NCI-H2227 (cell line): Measurements from ENCODE around the gene CCDC77.
A peak's percentile ranks its signal among the peaks of the same experiment; 100 is the strongest.

Source experiments
- DNase-seq: peaks from one replicate; lab custom pipeline; 2025; ENCODE audit not compliant: unreplicated experiment; lab: John Stamatoyannopoulos, UW

CCDC77 gene

GRCh38 chr12:452667-453210, 51.3 kb downstream of the CCDC77 start:
- no peak for DNase-seq

- no peak for DNase-seq
Observed at GRCh38 chr12:454833-455232, 53.4 kb downstream of the CCDC77 start.

- DNase-seq = no peak
Observed at GRCh38 chr12:455821-456220, 54.4 kb downstream of the CCDC77 start.

- no peak for DNase-seq
Observed at GRCh38 chr12:457676-458075, 56.2 kb downstream of the CCDC77 start.

GRCh38 chr12:459050-459429, 57.6 kb downstream of the CCDC77 start:
- no peak for DNase-seq

GRCh38 chr12:459430-460258, 58.2 kb downstream of the CCDC77 start, which contains the start of gene B4GALNT3:
Gene B4GALNT3 (plus strand): TSS chr12:459939. CDS start chr12:460377, 438 bp downstream.
- DNase-seq = peak; percentile 54

- DNase-seq = no peak
Observed at GRCh38 chr12:460261-461230, 59.1 kb downstream of the CCDC77 start.

GRCh38 chr12:461425-461824, 60.0 kb downstream of the CCDC77 start:
- no peak for DNase-seq

- no peak for DNase-seq
Observed at GRCh38 chr12:462936-463705, 61.7 kb downstream of the CCDC77 start.

GRCh38 chr12:464484-465267, 63.2 kb downstream of the CCDC77 start:
- DNase-seq = no peak

- DNase-seq = no peak
Observed at GRCh38 chr12:466039-466438, 64.6 kb downstream of the CCDC77 start.

- no peak for DNase-seq
Observed at GRCh38 chr12:466762-467161, 65.3 kb downstream of the CCDC77 start.

GRCh38 chr12:467591-467990, 66.1 kb downstream of the CCDC77 start:
- no peak for DNase-seq

- no peak for DNase-seq
Observed at GRCh38 chr12:468671-469389, 67.4 kb downstream of the CCDC77 start.

GRCh38 chr12:470133-470532, 68.7 kb downstream of the CCDC77 start:
- no peak for DNase-seq

- no peak for DNase-seq
Observed at GRCh38 chr12:473198-473597, 71.8 kb downstream of the CCDC77 start.

- DNase-seq = no peak
Observed at GRCh38 chr12:473863-474577, 72.6 kb downstream of the CCDC77 start.

- DNase-seq = no peak
Observed at GRCh38 chr12:475286-475685, 73.8 kb downstream of the CCDC77 start.

- no peak for DNase-seq
Observed at GRCh38 chr12:479161-479560, 77.7 kb downstream of the CCDC77 start.
